ENCODE data around the gene NUCB1. TPM values are rescaled to one million over a fixed set of nuclear protein-coding genes. Genes with fewer than 3 reads are reported as not detected.

NUCB1 gene
- total and polyA plus RNA-seq, 4 donors, result 186 to 775 (median 238) TPM

GRCh38 chr19:48873476-48874302, 26.4 kb upstream of the NUCB1 start:
- Histone ChIP-seq H3K9me3 (ENCODE audit: control insufficient read depth in 4 of 4, low read length in 3 of 4) (no peaks in the 10 kb centered on the region), H3K4me3 (ENCODE audit: low read depth in 1 of 3, low read length in 3 of 3) (peak overlapping the region; percentile 74 to 94 (median 79)), H3K36me3 (ENCODE audit: control insufficient read depth in 4 of 4, insufficient read depth in 3 of 4, low read depth in 1 of 4, low read length in 3 of 4) (peaks cover 0 to 14% (median 10%) of the 10 kb centered on the region in 4 donors), H3K9ac (ENCODE audit: low read depth in 1 of 2, low read length in 2 of 2) (peak overlapping the region; percentile 54 to 89), H3K27ac (ENCODE audit: low read depth in 1 of 2, low read length in 2 of 2) (peak overlapping the region; percentile 99 to 100), H3K4me1 (ENCODE audit: control insufficient read depth in 4 of 4, insufficient read depth in 4 of 4, low read length in 3 of 4) (peaks cover 4 to 30% (median 21%) of the 10 kb centered on the region in 4 donors), H3K27me3 (ENCODE audit: control insufficient read depth in 4 of 4, insufficient read depth in 4 of 4, low read length in 3 of 4) (no peaks in the 10 kb centered on the region)
- TF ChIP-seq ATF3 (IDR thresholded peaks at IDR 0.05) (no peak), HNF4G (IDR thresholded peaks at IDR 0.05) (no peak), RAD21 (IDR thresholded peaks at IDR 0.05) (no peak), HNF4A (conservative IDR thresholded peaks at IDR 0.05) (no peak), FOXA1 (IDR thresholded peaks at IDR 0.05) (no peak), SP1 (IDR thresholded peaks at IDR 0.05) (no peak), REST (IDR thresholded peaks at IDR 0.05) (no peak), NR2F2 (IDR thresholded peaks at IDR 0.05) (no peak), GABPA (IDR thresholded peaks at IDR 0.05 in 1 of 2, conservative IDR thresholded peaks at IDR 0.05 in 1 of 2) (no peak), CTCF (IDR thresholded peaks at IDR 0.05; ENCODE audit: low read depth, low read length, missing input control) (no peak), FOXA2 (IDR thresholded peaks at IDR 0.05) (no peak), ZBTB33 (IDR thresholded peaks at IDR 0.05) (no peak)
- WGBS, result 67% methylated on average over 14 of the region's 14 CpGs
- DNase-seq (ENCODE audit: low spot score), result peak; percentile 78
